ENCODE results near the gene MGA.

Gene MGA

GRCh38 chr15:41806291-41807181 lies 146.3 kb downstream of the MGA start:
- DNase-seq (ENCODE audit: low read depth, low spot score): no peak

- DNase-seq (ENCODE audit: low read depth, low spot score): no peak
Measured at GRCh38 chr15:41809121-41809520, 148.9 kb downstream of the MGA start.

GRCh38 chr15:41809526-41810220 lies 149.5 kb downstream of the MGA start:
- DNase-seq (ENCODE audit: low read depth, low spot score): no peak

GRCh38 chr15:41810651-41811431 lies 150.6 kb downstream of the MGA start:
- DNase-seq (ENCODE audit: low read depth, low spot score): no peak

GRCh38 chr15:41811432-41812195 lies 151.4 kb downstream of the MGA start:
- peak; percentile 34 for DNase-seq (ENCODE audit: low read depth, low spot score)

- no peak for DNase-seq (ENCODE audit: low read depth, low spot score)
Measured at GRCh38 chr15:41812820-41813375, 152.7 kb downstream of the MGA start.

GRCh38 chr15:41813426-41813825 lies 153.2 kb downstream of the MGA start:
- no peak for DNase-seq (ENCODE audit: low read depth, low spot score)

- no peak for DNase-seq (ENCODE audit: low read depth, low spot score)
Measured at GRCh38 chr15:41814534-41814933, 154.3 kb downstream of the MGA start.

- DNase-seq (ENCODE audit: low read depth, low spot score): no peak
Measured at GRCh38 chr15:41816788-41817187, 156.6 kb downstream of the MGA start.

GRCh38 chr15:41817327-41817726 lies 157.1 kb downstream of the MGA start:
- no peak for DNase-seq (ENCODE audit: low read depth, low spot score)

GRCh38 chr15:41817781-41818180 lies 157.6 kb downstream of the MGA start:
- no peak for DNase-seq (ENCODE audit: low read depth, low spot score)

GRCh38 chr15:41819455-41820050 lies 159.3 kb downstream of the MGA start:
- DNase-seq (ENCODE audit: low read depth, low spot score): no peak

GRCh38 chr15:41820791-41821423 lies 160.7 kb downstream of the MGA start:
- DNase-seq (ENCODE audit: low read depth, low spot score): no peak

- DNase-seq (ENCODE audit: low read depth, low spot score): no peak
Measured at GRCh38 chr15:41821831-41822230, 161.6 kb downstream of the MGA start.

GRCh38 chr15:41822471-41822870 lies 162.3 kb downstream of the MGA start:
- no peak for DNase-seq (ENCODE audit: low read depth, low spot score)
